NK-92 (cell line): Measurements from ENCODE around the gene IL16.
"Not testable (repeated sequence)": the region's sequence is repeated elsewhere in the genome, so short reads cannot be mapped to it uniquely, and the experiment has no call there.

Experiments
- DNase-seq: peaks from one replicate; lab custom pipeline; 2025; ENCODE audit not compliant: unreplicated experiment; lab: John Stamatoyannopoulos, UW

The IL16 gene

GRCh38 chr15:81331600-81331999 is 134.9 kb downstream of the IL16 start:
- DNase-seq: no peak

GRCh38 chr15:81332326-81332725 is 135.6 kb downstream of the IL16 start:
- no peak for DNase-seq

- DNase-seq: no peak
Measured at GRCh38 chr15:81333363-81333762, 136.7 kb downstream of the IL16 start.

- DNase-seq: no peak
Measured at GRCh38 chr15:81334768-81335435, 138.2 kb downstream of the IL16 start.

GRCh38 chr15:81335631-81336030 is 139.0 kb downstream of the IL16 start:
- DNase-seq: no peak

GRCh38 chr15:81336568-81336967 is 139.9 kb downstream of the IL16 start:
- no peak for DNase-seq

- DNase-seq: no peak
Measured at GRCh38 chr15:81337241-81337640, 140.6 kb downstream of the IL16 start.

GRCh38 chr15:81337713-81338157 is 141.1 kb downstream of the IL16 start:
- DNase-seq: no peak

- no peak for DNase-seq
Measured at GRCh38 chr15:81338170-81339007, 141.7 kb downstream of the IL16 start.

- DNase-seq: no peak
Measured at GRCh38 chr15:81339321-81339720, 142.6 kb downstream of the IL16 start.

GRCh38 chr15:81339851-81340250 is 143.2 kb downstream of the IL16 start:
- DNase-seq: no peak

GRCh38 chr15:81341351-81341750 is 144.7 kb downstream of the IL16 start:
- DNase-seq: no peak

GRCh38 chr15:81343371-81343770 is 146.7 kb downstream of the IL16 start:
- no peak for DNase-seq

GRCh38 chr15:81346611-81347010 is 149.9 kb downstream of the IL16 start:
- no peak for DNase-seq

GRCh38 chr15:81347910-81348309 is 151.2 kb downstream of the IL16 start:
- no peak for DNase-seq

GRCh38 chr15:81348691-81349090 is 152.0 kb downstream of the IL16 start:
- not testable (repeated sequence) for DNase-seq

- no peak for DNase-seq
Measured at GRCh38 chr15:81349271-81349670, 152.6 kb downstream of the IL16 start.

- DNase-seq: no peak
Measured at GRCh38 chr15:81351651-81352050, 155.0 kb downstream of the IL16 start.

- DNase-seq: no peak
Measured at GRCh38 chr15:81356252-81356651, 159.6 kb downstream of the IL16 start.

GRCh38 chr15:81357180-81357686 is 160.6 kb downstream of the IL16 start:
- no peak for DNase-seq

- DNase-seq: no peak
Measured at GRCh38 chr15:81358248-81358647, 161.6 kb downstream of the IL16 start.

- no peak for DNase-seq
Measured at GRCh38 chr15:81360491-81360890, 163.8 kb downstream of the IL16 start.
